CD4-positive, alpha-beta memory T cell (primary cell): ENCODE results near the gene RPS6KB2. TPM values are rescaled to one million over a fixed set of nuclear protein-coding genes. Genes with fewer than 3 reads are reported as not detected.
A peak's percentile ranks its signal among the peaks of the same experiment; 100 is the strongest.

Experiments used
- CTCF ChIA-PET: fragments of 350-600 bp; sonication (Branson Sonifier 250); formaldehyde crosslinking; loops from one replicate; lab custom pipeline; 2021; ENCODE audit warnings: inconsistent platforms; ENCODE audit not compliant: partially characterized antibody; lab: Charles Lee
- POLR2A ChIA-PET: fragments of 350-600 bp; sonication (Branson Sonifier 250); formaldehyde crosslinking; loops from one replicate; lab custom pipeline; 2021; ENCODE audit not compliant: partially characterized antibody; lab: Charles Lee
- DNase-seq, 5 donors: peaks; one replicate each; pipeline versions ENCODE4 v3.0.0 to v3.0.0-alpha.2; 2020 to 2022; ENCODE audit warnings: mixed read lengths in 1 of 5
- H3K27ac ChIP-seq: one replicate; pipeline ENCODE4 v1.7.0; 2013; ENCODE audit warnings: low read depth, low read length
- H3K27me3 ChIP-seq: 2 replicates; pipeline ENCODE4 v1.7.0; 2013; ENCODE audit warnings: mild to moderate bottlenecking, low read length, moderate library complexity; ENCODE audit not compliant: insufficient read depth
- H3K36me3 ChIP-seq: 2 replicates; pipeline ENCODE4 v1.7.0; 2013; ENCODE audit warnings: mild to moderate bottlenecking, low read length, moderate library complexity; ENCODE audit not compliant: insufficient read depth
- H3K4me1 ChIP-seq: 2 replicates; pipeline ENCODE4 v1.7.0; 2013; ENCODE audit warnings: mild to moderate bottlenecking, low read length, moderate library complexity; ENCODE audit not compliant: insufficient read depth
- H3K4me3 ChIP-seq, 2 donors: one replicate each; pipeline ENCODE4 v1.7.0; 2013; ENCODE audit warnings: low read length in 2 of 2, mild to moderate bottlenecking in 1 of 2
- H3K9me3 ChIP-seq, 2 donors: one replicate each; pipeline ENCODE4 v1.7.0; 2013; ENCODE audit warnings: low read length in 2 of 2, control low read depth in 1 of 2; ENCODE audit not compliant: control insufficient read depth in 1 of 2
- H3K27ac Mint-ChIP-seq, 7 donors: one replicate each; pipeline ENCODE4 v1.8.0; 2020 to 2021; ENCODE audit warnings: mixed read lengths in 7 of 7, mild to moderate bottlenecking in 6 of 7, inconsistent platforms in 3 of 7, moderate library complexity in 3 of 7
- H3K27me3 Mint-ChIP-seq, 2 donors: one replicate each; pipeline ENCODE4 v1.8.0; 2020 to 2021; ENCODE audit warnings: mixed read lengths in 2 of 2
- H3K36me3 Mint-ChIP-seq, 2 donors: one replicate each; pipeline ENCODE4 v1.8.0; 2020 to 2021; ENCODE audit warnings: mixed read lengths in 2 of 2, inconsistent platforms in 1 of 2, mild to moderate bottlenecking in 1 of 2
- H3K4me1 Mint-ChIP-seq, 4 donors: one replicate each; pipeline ENCODE4 v1.8.0; 2020 to 2021; ENCODE audit warnings: mixed read lengths in 4 of 4, mild to moderate bottlenecking in 1 of 4
- H3K4me3 Mint-ChIP-seq, 8 donors: one replicate each; pipeline ENCODE4 v1.8.0; 2020 to 2021; ENCODE audit warnings: mixed read lengths in 8 of 8, mild to moderate bottlenecking in 7 of 8, moderate library complexity in 6 of 8, inconsistent platforms in 3 of 8
- H3K9me3 Mint-ChIP-seq, 8 donors: one replicate each; pipeline ENCODE4 v1.8.0; 2020 to 2021; ENCODE audit warnings: mixed read lengths in 8 of 8, mild to moderate bottlenecking in 5 of 8, inconsistent platforms in 3 of 8, moderate library complexity in 1 of 8
- intact Hi-C: fragments of 100-400 bp; cut with micrococcal nuclease; formaldehyde crosslinking; loops from one replicate; pipeline ENCODE4 v1.15.1; 2023
- polyA plus RNA-seq, 2 donors: library from polyadenylated mRNA; unstranded; fragments of 300-500 nt; fragmentation: Illumina TruSeq; gene quantifications; one replicate each; pipeline ENCODE4 v1.2.3, GENCODE V29; 2021
- total RNA-seq, 2 experiments: library from RNA; stranded (reverse); gene quantifications; one replicate each; pipeline ENCODE4 v1.2.3, GENCODE V29; 2021

RPS6KB2 gene
- total and polyA plus RNA-seq, 4 experiments from 2014 or later = 55.2 to 79.9 (median 68.2) TPM

- H3K36me3 Mint-ChIP-seq = peaks cover 6 to 25% of the 10 kb centered on the region in 2 donors
- H3K4me3 Mint-ChIP-seq = peak overlapping the region; percentile 96 to 99 (median 97)
- no peaks in the 10 kb centered on the region for H3K27me3 Mint-ChIP-seq
- DNase-seq = peak in 1 of 5 donors; percentile 31
- POLR2A ChIA-PET = interaction anchor here (0.9 to 31.8 kb wide), 7 partner anchors 12 to 201 kb away, joined by 4 to 2262 read pairs (median 279); partner anchors contain the start of genes AIP, CABP4, CARNS1 and CDK2AP2
- Histone ChIP-seq H3K36me3 (peaks cover 10% of the 10 kb centered on the region), H3K9me3 (no peaks in the 10 kb centered on the region), H3K27ac (peak overlapping the region; percentile 78), H3K27me3 (no peaks in the 10 kb centered on the region), H3K4me1 (peaks cover 69% of the 10 kb centered on the region), H3K4me3 (peak overlapping the region; percentile 47 to 81)
- CTCF ChIA-PET = interaction anchor here (0.7 to 5.0 kb wide), 6 partner anchors 10 to 37 kb away, joined by 3 to 65 read pairs (median 4); partner anchors contain the start of genes PPP1CA, TBC1D10C and TMEM134
- peak overlapping the region; percentile 92 to 98 (median 96) for H3K27ac Mint-ChIP-seq
- H3K9me3 Mint-ChIP-seq = peaks cover 0 to under 1% (median 0%) of the 10 kb centered on the region in 8 donors
- H3K4me1 Mint-ChIP-seq = peaks cover 42 to 84% (median 55%) of the 10 kb centered on the region in 4 donors
- intact Hi-C loops = no loop called here
Measured at GRCh38 chr11:67440229-67441097, 12.2 kb downstream of the RPS6KB2 start.

DNA sequence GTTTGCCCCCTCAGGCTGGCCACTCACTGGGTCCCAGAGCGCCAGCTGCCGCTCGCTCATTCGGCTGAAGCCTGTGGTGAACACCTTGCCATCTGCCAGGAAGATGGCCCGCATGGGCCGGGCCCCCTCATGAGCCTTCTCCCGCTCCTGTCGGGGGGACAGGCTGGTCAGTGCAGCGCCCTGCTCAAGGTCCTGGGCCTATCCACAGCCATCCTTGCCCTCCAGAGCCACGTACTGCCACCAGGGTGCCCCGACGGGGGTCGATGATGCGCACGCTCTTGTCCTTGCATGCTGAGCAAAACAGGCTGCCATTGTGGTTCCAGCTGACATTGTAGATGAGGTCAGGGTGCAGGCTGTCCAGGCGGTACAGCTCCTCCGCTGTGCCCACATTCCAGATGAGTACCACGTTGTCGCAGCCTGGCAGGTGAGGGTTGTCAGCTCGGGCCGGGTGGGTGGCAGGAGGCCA, 12.8 kb downstream of the RPS6KB2 start:
- H3K36me3 Mint-ChIP-seq = peaks cover 4 to 24% of the 10 kb centered on the region in 2 donors

GRCh38 chr11:67441731-67442351, 13.5 kb downstream of the RPS6KB2 start:
- DNase-seq = peak; percentile 47 to 70 (median 56)
- no peaks in the 10 kb centered on the region for H3K9me3 ChIP-seq
- H3K4me1 ChIP-seq = peaks cover 71% of the 10 kb centered on the region
- intact Hi-C loops = no loop called here
- Mint-ChIP-seq H3K27me3 (no peaks in the 10 kb centered on the region), H3K4me1 (peaks cover 50 to 87% (median 64%) of the 10 kb centered on the region in 4 donors), H3K36me3 (peaks cover 0 to 19% of the 10 kb centered on the region in 2 donors), H3K9me3 (no peaks in the 10 kb centered on the region), H3K4me3 (peak overlapping the region; percentile 39 to 86 (median 56)), H3K27ac (peak overlapping the region; percentile 87 to 98 (median 89))
- peak overlapping the region; percentile 40 for H3K27ac ChIP-seq
- CTCF ChIA-PET = interaction anchor here (0.7 to 1.6 kb wide), 3 partner anchors 11 to 27 kb away, joined by 3 to 4 read pairs (median 3); partner anchors contain the start of gene TMEM134
- H3K4me3 ChIP-seq = no peak overlapping the region
- no peaks in the 10 kb centered on the region for H3K27me3 ChIP-seq
- POLR2A ChIA-PET = interaction anchor here (11.9 to 31.8 kb wide), 5 partner anchors 3 to 47 kb away, joined by 279 to 2262 read pairs (median 900); partner anchors contain the start of genes AIP, CABP4, CARNS1 and CORO1B
- no peaks in the 10 kb centered on the region for H3K36me3 ChIP-seq

More for the DNA sequence above, 12.8 kb downstream of the RPS6KB2 start:
- H3K27me3 ChIP-seq = no peaks in the 10 kb centered on the region
- no peak overlapping the region for H3K4me3 ChIP-seq
- Mint-ChIP-seq H3K4me3 (peak overlapping the region in 3 of 8 donors; percentile 21 to 82 (median 55)), H3K27me3 (no peaks in the 10 kb centered on the region), H3K9me3 (no peaks in the 10 kb centered on the region), H3K27ac (peak overlapping the region; percentile 43 to 98 (median 92)), H3K4me1 (peaks cover 48 to 86% (median 59%) of the 10 kb centered on the region in 4 donors)
- intact Hi-C loops = no loop called here
- peak in 1 of 5 donors; percentile 26 for DNase-seq
- ChIA-PET CTCF (interaction anchor here (0.7 to 1.6 kb wide), 4 partner anchors 10 to 28 kb away, joined by 3 to 4 read pairs (median 3); partner anchors contain the start of gene TMEM134), POLR2A (interaction anchor here (0.9 to 31.8 kb wide), 6 partner anchors 12 to 201 kb away, joined by 4 to 2262 read pairs (median 492); partner anchors contain the start of genes AIP, CABP4, CARNS1 and CORO1B)
- H3K4me1 ChIP-seq = peaks cover 69% of the 10 kb centered on the region
- peak overlapping the region; percentile 78 for H3K27ac ChIP-seq
- peaks cover 3% of the 10 kb centered on the region for H3K36me3 ChIP-seq
- H3K9me3 ChIP-seq = no peaks in the 10 kb centered on the region

DNA sequence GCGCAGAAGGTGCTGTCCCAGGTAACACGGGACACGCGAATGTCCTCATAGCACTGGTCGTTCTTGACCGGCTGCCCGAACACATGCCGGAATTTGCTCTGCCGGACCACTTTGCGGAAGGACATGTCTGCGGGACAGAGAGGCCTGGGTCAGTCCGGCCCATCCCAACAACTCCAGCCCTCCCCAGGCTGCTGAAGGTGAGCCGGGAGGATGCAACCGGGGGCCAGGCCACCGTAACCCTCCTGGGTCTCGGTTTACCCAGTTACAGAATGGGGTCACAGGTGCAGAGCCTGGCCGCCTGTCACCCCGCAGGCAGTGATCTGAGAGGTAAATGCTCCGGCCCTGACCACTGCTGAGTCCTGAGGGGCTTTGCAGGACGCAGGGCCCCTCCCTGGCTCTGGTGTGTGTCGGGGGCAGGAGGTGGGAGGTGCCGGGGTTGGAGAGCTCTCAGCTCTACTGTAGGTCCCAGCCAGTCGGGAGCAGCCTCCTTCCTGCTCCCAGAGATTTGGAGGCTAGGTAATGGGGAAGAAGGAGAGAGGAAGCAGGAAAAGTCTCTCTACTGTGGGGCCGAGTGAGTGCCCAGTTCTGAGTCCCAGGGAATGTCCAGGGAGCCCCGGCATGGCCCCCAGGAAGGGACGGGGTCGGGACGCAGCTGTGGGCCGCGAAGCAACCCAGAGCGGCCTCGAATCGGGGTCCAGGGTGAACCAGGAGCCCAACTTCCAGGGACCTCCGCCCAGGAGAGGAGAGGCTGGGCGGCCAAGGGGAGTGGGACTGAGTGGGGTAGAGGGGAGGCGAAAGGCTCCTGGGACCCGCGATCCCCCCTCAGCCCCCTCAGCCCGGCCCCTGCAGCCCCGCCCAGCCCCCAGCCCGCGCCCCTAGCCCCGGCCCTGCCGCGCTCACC, 14.5 kb downstream of the RPS6KB2 start:
- intact Hi-C loops = loop anchor here (1.0 kb wide), 2 partner anchors 14 to 27 kb away; partner anchors contain the start of genes RPS6KB2 and TMEM134
- Histone ChIP-seq H3K4me3 (no peak overlapping the region), H3K9me3 (no peaks in the 10 kb centered on the region), H3K36me3 (no peaks in the 10 kb centered on the region), H3K4me1 (peaks cover 80% of the 10 kb centered on the region), H3K27ac (peak overlapping the region; percentile 75), H3K27me3 (no peaks in the 10 kb centered on the region)
- peaks cover 53 to 90% (median 72%) of the 10 kb centered on the region in 4 donors for H3K4me1 Mint-ChIP-seq
- peak overlapping the region; percentile 87 to 98 (median 89) for H3K27ac Mint-ChIP-seq
- ChIA-PET CTCF (no interaction called here), POLR2A (interaction anchor here (1.2 to 30.4 kb wide), 11 partner anchors 4 to 41 kb away, joined by 3 to 900 read pairs (median 11); partner anchors contain the start of genes AIP, CABP4, CORO1B and GPR152)
- DNase-seq = no peak
- H3K9me3 Mint-ChIP-seq = no peaks in the 10 kb centered on the region
- peak overlapping the region; percentile 45 to 86 (median 62) for H3K4me3 Mint-ChIP-seq
- H3K36me3 Mint-ChIP-seq = peaks cover 0 to 11% of the 10 kb centered on the region in 2 donors
- H3K27me3 Mint-ChIP-seq = no peaks in the 10 kb centered on the region

DNA sequence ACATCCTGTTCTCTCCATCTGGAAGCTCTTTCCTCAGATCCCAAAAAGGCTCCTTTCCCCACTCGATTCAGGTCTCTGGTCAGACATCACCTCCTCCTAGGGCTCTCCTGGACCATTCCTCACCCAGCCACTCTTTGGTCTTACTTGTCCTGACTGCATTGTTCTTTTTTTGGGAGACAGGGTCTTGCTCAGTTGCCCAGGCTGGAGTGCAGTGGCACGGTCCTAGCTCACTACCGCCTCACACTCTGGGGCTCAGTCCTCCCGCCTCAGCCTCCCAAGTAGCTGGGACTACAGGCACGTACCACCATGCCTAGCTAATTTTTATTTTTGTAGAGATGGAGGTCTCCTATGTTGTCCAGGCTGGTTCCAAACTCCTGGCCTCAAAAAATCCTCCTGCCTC, 17.2 kb downstream of the RPS6KB2 start:
- Histone ChIP-seq H3K27ac (peak overlapping the region; percentile 75), H3K9me3 (no peaks in the 10 kb centered on the region), H3K36me3 (no peaks in the 10 kb centered on the region), H3K4me1 (peaks cover 75% of the 10 kb centered on the region), H3K27me3 (no peaks in the 10 kb centered on the region), H3K4me3 (no peak overlapping the region)
- Mint-ChIP-seq H3K36me3 (peaks cover 0 to 1% of the 10 kb centered on the region in 2 donors), H3K4me1 (peaks cover 48 to 87% (median 68%) of the 10 kb centered on the region in 4 donors), H3K27ac (peak overlapping the region; percentile 94 to 100 (median 98)), H3K4me3 (peak overlapping the region in 7 of 8 donors; percentile 27 to 87 (median 77)), H3K9me3 (peaks cover 0 to 2% (median 0%) of the 10 kb centered on the region in 8 donors), H3K27me3 (no peaks in the 10 kb centered on the region)
- intact Hi-C loops = no loop called here
- POLR2A ChIA-PET = interaction anchor here (0.7 to 30.4 kb wide), 11 partner anchors 7 to 62 kb away, joined by 3 to 900 read pairs (median 4); partner anchors contain the start of genes AIP, CABP4, CDK2AP2 and CORO1B
- no peak for DNase-seq
- CTCF ChIA-PET = interaction anchor here (0.6 to 2.2 kb wide), 3 partner anchors 14 to 44 kb away, joined by 3 to 7 read pairs (median 3); partner anchors contain the start of gene PPP1CA
